Measurements from ENCODE around the gene TCAIM.

The TCAIM gene

DNA sequence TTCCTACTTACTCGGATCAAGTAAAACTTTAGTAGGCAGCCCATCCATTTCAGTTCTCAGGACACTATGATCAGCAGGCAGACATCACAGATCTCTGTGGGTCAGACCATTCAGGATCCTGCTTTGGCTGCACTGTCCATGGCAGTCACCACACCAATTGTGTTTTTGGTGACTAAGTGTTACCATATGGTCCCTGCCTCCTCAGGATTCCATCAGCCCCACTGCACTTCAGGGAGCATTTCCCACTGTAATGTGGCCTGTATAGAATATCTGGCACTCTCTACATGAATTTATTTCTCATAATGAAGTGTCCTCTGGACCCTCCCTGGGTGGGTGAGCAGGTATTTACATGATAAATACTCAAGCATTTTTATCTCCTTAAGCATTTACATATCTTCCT is 97.6 kb downstream of the TCAIM start:
- DNase-seq = peak in 1 of 10 donors; percentile 35
- intact Hi-C loops (cut with DNase I) = no loop called here

DNA sequence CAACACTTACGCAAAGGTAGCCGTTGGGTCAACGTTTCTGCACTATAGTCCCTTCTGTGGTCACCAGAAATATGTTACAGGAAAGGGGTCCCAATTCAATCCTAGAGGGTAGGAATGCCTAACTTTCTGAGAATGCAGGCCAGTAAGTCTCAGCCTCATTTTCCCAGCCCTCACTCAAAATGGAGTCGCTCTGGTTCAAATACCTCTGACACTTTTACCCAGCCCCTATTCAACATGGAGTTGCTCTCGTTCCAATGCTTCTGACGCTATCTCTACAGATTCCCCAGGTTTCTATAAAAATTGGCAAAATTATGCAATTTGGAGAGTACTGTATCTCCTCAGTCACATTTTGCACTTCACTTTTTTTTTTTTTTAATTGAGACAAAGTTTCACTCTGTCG is 99.2 kb downstream of the TCAIM start:
- DNase-seq = no peak
- intact Hi-C loops (cut with DNase I) = no loop called here

DNA sequence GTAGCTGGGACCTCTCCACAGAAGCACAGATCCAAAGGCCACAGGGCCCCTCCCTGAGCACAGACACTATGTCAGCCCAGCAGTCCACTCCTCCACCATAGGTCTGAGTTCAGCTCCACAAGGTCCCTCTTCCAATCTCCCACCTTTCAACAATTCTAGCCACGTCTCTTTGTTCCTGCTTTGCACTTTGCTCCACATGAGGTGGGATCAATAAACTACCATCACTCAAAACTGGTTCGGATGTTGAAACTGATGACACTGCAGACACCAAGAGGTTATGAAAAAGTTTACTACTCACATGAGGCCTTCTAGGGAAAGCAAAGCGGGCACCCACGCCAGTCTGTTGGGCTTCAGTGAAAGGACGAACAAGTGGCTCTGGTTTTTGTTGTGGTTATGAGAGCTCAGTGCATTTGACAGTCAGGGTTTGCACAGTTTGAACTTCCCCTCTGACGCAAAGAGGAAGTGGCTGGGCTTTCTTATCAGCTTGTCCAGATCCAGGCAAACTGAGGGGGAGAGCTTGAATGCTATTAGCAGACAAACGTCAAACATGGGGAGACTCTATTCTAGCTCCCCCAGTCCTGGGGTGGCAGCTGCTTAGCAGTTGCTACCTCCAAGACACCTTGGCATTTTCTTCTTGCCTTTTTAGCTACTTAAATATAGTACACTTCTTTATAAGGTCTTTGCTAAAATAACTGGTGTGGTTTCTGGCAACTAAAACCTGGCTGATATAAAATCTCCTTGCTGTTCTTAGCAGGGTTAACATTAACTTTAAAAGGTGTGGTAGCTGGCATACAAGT is 101.1 kb downstream of the TCAIM start:
- DNase-seq = peak in 4 of 10 donors; percentile 11 to 75 (median 18)
- intact Hi-C loops (cut with DNase I) = no loop called here

DNA sequence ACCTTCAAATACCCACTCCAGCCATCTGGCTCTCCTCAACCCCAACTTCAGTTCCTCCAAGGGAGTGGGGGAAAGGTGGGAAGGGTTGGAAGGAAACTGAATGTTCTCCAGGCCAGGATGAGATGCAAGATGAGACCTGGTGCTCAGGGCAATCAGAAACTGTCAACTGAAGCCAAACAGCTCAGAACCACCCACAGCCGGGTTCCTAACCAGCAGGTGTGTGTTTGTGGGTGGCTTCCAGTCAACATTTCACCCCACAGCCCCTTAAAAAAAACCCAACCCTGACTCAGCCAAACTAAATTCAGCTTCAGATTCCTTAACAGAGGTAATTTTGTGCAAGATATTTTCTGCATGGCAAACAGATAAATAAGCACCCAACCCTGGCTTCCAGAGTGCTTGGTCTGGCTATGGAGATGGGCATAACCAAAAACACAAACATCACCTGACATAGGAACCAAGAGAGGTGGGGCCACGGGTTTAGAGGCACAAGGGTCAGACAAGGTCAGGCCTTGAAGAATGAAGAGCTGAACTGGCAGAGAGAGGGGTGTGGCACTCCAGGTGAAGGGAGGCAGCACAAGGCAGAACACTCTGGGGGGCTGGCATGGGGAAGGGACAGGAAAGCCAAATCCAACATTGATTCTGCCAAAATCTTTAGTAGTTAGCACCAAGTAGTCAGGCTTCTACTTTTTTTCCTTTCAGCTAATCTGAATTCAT is 104.2 kb downstream of the TCAIM start:
- intact Hi-C loops (cut with DNase I) = no loop called here
- DNase-seq = no peak

DNA sequence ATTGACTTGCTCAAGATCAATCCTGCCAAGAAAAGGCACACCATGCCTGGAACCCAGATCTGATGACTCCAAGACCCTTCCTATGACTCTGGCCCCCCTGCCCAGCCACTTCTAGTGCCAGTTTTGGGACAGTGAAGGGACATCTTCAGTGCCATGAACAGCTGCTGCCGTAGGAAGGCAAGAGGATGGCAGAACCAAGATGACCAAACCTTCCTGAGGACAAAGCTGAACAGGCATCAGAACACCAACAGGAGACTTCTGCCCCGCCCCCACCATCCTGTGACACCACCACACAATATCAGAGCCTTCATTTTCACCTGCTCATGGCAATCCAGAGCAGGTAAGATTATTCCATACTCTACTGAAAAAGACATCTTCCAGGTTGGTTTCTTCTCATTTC is 105.9 kb downstream of the TCAIM start:
- no peak for DNase-seq
- intact Hi-C loops (cut with DNase I) = no loop called here

DNA sequence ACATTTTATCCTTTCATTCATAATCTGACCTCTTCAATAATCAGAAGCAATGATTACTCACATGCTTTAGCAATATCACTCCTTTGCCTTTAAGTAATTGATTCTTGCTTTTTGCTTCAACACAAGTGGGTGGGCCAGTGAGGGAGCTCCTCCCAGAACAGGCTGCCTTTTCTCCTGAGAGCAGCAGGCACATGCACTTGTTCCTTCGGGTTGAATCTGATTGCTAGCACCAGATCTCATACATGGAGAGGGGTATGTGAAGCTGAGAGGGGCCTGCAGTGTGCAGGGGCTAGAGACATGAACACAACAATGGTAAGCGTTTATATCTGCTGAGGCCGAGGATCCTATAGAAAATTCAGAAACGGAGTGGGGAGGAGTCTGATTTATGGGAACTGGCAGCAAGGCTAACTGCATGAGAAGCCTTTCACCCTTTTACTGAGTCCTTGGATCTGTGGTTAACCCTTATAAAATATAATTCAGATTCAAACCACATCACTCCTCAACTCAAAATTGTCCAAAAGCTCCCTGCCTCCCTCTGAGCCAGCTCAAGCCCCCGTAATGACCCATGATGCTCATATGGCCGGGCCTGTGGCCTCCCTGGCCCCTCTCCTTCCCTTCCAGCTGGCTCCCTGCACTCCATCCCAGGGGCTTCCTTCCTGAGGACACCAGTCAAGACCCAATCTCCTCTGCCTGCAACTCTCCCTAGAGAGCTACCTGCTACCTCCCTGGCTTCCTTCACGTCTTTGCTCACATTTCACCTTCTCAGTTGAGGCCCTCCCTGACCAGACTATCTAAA is 106.5 kb downstream of the TCAIM start:
- peak in 1 of 10 donors; percentile 54 for DNase-seq
- intact Hi-C loops (cut with DNase I) = no loop called here

DNA sequence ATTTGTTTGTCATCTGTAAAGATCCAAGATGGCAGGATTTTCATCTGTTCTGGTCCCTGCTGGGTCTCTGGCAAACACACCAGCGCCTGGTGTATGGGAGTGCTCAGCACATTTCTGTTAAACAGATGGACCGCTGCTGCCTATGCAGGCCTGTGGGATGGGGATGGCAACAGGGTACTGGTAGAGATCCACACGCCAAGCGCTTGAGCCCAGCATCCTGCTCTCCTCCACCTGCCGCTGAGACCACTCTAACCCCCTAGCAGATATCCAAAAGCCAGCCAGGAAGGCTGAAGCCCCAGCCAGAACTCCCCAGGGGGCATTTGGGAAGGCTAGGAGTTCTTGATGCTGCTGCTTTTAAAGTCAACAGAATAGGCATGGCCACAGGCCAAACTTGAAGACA is 107.2 kb downstream of the TCAIM start:
- peak in 1 of 10 donors; percentile 74 for DNase-seq
- intact Hi-C loops (cut with DNase I) = no loop called here

DNA sequence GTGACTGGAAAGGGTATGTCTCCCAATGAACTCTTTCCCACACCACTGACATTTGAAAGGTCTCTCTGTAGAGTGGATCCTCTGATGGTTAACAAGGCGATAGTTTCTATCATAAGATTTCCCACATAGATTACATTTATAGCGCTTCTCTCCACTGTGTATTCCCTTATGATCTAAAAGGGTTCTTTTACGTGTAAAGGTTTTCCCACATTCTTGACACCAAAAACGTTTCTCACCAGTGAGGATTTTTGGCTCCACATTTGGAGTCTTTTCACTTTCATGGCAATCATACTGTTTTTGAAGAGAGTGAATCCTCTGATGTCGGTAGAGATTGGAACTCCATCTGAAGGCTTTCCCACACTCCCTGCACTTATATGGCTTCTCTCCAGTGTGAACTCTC is 108.4 kb downstream of the TCAIM start:
- no peak for DNase-seq
- intact Hi-C loops (cut with DNase I) = no loop called here

DNA sequence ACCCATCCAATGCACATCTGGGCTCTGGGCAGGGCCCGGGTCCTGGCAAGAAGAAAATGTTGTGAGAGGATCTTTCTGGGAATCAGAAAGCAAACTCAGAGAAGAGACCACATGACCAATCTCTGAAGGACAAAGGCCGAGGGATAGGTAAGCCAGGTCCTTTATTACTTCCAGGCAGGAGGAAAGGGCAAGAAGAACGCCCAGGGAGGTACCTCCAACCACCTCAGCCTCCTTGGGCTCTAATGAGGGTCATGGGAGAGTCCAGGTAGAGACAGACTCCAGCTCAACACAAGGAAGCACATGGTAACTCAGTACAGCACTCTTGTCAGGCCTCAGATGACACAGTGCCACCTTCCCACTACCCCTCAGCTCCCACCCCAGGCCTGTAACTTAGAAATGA is 112.9 kb downstream of the TCAIM start:
- intact Hi-C loops (cut with DNase I) = no loop called here

DNA sequence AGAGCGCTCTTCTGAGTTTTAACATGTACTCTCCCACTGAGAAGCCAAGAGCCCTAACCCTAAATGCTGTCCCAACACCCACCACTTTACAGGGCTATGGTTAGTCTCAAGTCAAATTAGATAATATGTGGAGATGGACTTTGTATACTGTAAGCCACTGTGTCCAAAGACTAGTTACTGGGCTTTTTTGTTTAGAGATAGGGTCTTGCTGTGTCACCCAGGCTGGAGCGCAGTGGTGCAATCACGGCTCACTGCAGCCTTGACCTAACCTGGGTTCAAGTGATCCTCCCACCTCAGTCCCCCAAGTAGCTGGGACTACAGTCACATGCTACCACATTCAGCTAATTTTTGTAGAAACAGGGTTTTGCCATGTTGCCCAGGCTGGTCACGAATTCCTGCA is 115.7 kb downstream of the TCAIM start:
- DNase-seq = no peak

More for the DNA sequence above, 112.9 kb downstream of the TCAIM start:
- no peak for DNase-seq

DNA sequence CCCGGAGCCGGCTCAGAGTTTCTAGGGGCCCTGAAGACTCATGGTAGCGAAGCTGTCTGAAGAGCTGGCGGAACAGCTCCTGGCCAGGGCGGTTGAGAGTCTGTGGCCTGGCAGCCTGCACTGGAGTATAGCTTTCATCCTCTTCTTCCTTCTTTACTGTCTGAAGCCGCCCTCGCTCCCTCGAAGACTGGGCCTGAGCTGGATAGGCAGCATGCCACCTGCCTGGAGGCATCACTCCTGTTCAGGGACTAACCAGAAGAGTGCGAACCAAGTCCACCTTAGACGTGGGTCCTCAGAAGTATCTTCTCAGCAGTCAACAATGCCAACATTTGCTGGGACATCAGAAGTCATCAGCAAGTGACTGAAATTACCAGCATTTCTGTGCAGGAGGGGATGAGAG is 116.8 kb downstream of the TCAIM start:
- no peak for DNase-seq
- intact Hi-C loops (cut with DNase I) = no loop called here

More for the DNA sequence above, 115.7 kb downstream of the TCAIM start:
- intact Hi-C loops (cut with DNase I) = no loop called here

Data from posterior cingulate gyrus (tissue), 11 donors.